HG02870 (cell line): ENCODE measurements around the gene LGALS8.
"Not testable (repeated sequence)": the region's sequence is repeated elsewhere in the genome, so short reads cannot be mapped to it uniquely, and the experiment has no call there.

Experiments
- ATAC-seq: cut with Tn5 transposase; IDR thresholded peaks from one replicate; pipeline ENCODE4 v1.9.1; 2021; ENCODE audit warnings: mild to moderate bottlenecking, moderate library complexity; ENCODE audit not compliant: unreplicated experiment

LGALS8 gene

GRCh38 chr1:236523704-236524141 lies at the start of gene LGALS8:
Gene LGALS8, plus strand, starts transcription at chr1:236523982. Its CDS starts 2,089 bp downstream, at chr1:236526071.
- ATAC-seq = peak; percentile 56

- no peak for ATAC-seq
Measured at GRCh38 chr1:236476019-236476418, 47.8 kb upstream of the LGALS8 start.

- no peak for ATAC-seq
Measured at GRCh38 chr1:236480758-236481436, 42.9 kb upstream of the LGALS8 start.

- ATAC-seq = no peak
Measured at GRCh38 chr1:236484310-236484971, 39.3 kb upstream of the LGALS8 start.

GRCh38 chr1:236486356-236487002 lies 37.3 kb upstream of the LGALS8 start:
- ATAC-seq = no peak

- not testable (repeated sequence) for ATAC-seq
Measured at GRCh38 chr1:236489161-236489560, 34.6 kb upstream of the LGALS8 start.

- ATAC-seq = no peak
Measured at GRCh38 chr1:236489710-236490377, 33.9 kb upstream of the LGALS8 start.

- ATAC-seq = no peak
Measured at GRCh38 chr1:236491469-236492136, 32.2 kb upstream of the LGALS8 start.

- ATAC-seq = no peak
Measured at GRCh38 chr1:236492378-236492777, 31.4 kb upstream of the LGALS8 start.

- ATAC-seq = no peak
Measured at GRCh38 chr1:236494082-236494481, 29.7 kb upstream of the LGALS8 start.

- no peak for ATAC-seq
Measured at GRCh38 chr1:236494586-236495466, 29.0 kb upstream of the LGALS8 start.

- no peak for ATAC-seq
Measured at GRCh38 chr1:236495467-236496112, 28.2 kb upstream of the LGALS8 start.

GRCh38 chr1:236497908-236498307 lies 25.9 kb upstream of the LGALS8 start:
- no peak for ATAC-seq

GRCh38 chr1:236501093-236501492 lies 22.7 kb upstream of the LGALS8 start:
- no peak for ATAC-seq

- no peak for ATAC-seq
Measured at GRCh38 chr1:236502579-236502971, 21.2 kb upstream of the LGALS8 start.

- no peak for ATAC-seq
Measured at GRCh38 chr1:236502972-236503639, 20.7 kb upstream of the LGALS8 start.

- ATAC-seq = not testable (repeated sequence)
Measured at GRCh38 chr1:236504338-236504737, 19.4 kb upstream of the LGALS8 start.

GRCh38 chr1:236507022-236507700 lies 16.6 kb upstream of the LGALS8 start:
- ATAC-seq = no peak
